NCI-H345 treated with DMSO at 0.1 percent for 48 hours (cell line): Measurements from ENCODE around the gene AAGAB.

ENCODE experiments used
- DNase-seq: peaks from one replicate; lab custom pipeline; 2025; ENCODE audit not compliant: unreplicated experiment; lab: John Stamatoyannopoulos, UW

The AAGAB gene

GRCh38 chr15:67190326-67190725 is 64.1 kb downstream of the AAGAB start:
- DNase-seq: no peak

DNA sequence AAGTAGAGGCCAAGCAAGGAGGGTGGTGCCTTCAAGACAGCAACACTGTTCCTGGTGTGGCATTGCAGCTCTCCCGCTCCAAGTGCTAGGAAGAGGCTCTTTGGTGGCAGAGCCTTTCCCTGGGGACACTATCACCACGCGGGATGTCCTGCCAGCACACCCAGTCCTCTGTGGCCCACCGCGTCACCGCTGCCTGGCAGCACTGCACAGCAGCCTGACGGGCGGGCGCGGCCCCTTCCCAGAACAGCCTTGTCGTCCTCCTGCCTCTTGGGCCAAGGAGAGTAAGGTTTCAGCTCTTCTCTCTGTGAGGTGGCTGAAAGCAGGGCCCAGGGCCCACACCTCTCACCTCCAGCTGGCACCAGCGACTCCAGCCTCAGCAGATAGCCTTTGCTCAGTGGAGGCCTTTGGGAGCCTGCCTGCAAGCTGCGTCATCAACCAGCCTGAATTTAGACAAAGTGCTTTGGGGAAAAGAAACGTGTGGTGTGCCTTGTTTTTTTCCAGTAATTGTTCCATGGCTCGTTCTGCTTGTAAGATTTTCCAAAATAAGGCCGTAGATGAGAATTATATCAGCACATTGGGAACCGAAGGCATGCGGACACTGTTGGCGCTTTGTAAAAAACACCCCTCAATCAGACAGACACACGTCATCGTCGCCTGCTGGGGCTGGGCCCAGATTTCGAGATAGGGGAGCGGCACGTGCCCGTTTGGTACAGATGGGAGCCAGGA is 65.0 kb downstream of the AAGAB start:
- DNase-seq: no peak

DNA sequence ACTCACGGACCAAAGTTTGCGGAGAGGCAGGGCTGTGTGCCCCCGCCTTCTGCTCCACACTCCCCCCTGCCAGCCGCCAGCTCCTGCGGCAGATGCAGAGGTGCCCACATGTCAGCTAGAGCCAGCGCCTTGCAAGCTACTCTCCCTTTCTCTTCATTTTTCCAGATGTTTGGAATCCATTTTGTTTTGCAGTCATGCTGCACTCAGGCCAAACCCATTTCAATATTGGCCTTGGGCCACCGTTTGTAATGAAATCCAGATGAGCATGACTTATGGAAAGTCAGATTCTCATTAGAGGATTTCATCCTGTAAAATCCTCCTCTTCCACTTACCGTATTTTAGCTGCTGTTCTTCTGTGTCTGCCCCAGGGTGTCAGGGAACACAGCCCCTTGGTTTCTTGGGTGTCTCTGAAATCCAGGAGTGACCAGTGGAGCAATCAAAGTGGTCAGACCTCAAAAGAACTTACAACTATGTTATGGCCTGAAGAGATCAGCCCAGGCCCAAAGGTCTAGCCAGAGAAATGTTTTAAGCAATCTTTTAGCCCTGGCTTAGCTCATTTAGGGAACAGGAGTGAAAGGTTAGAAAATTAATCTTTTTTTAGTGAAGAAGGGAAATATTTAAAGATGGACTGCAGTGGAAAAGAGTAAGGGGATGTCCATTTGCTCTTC is 65.8 kb downstream of the AAGAB start:
- no peak for DNase-seq

DNA sequence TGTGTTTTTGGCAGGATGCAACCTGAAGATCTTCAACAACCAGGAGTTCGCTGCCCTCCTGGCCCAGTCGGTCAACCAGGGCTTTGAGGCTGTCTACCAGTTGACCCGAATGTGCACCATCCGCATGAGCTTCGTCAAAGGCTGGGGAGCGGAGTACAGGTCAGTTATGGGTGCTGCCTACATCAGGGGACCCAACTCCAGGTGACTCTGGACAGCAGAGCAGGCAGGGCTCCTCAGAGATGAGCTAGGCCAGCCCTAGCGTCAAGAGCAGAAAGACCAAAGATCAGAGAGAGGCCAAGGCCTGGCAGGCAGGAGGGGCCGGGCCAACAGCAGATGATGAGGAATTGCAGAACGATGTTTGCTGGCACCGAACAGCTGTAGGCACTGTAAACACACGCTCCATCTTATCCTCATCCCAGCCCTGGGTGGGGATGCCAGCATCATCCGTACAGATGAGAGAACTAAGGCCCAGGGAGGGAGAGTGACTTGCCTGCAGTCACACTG is 67.1 kb downstream of the AAGAB start:
- no peak for DNase-seq

DNA sequence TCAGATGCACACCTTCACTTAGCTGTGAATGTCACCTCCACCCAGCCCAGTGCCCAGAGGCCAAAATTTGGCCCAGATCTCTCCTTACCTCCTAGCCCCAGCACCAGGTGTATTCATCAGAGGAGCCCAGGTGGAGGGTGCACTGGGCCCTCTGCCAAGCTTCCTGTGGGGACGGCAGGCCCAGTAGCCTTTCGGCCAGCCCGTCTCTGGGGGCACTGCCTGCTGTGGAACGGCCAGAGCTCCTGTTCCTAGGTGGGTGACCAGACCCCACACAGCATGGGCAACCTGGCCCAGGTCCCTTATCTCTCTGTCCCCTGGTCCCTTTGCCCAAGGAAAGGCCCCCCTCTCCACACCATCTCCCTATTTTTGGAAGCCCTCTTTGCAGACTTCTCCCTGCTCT is 67.8 kb downstream of the AAGAB start:
- no peak for DNase-seq

GRCh38 chr15:67186226-67186649 is 68.2 kb downstream of the AAGAB start:
- no peak for DNase-seq

DNA sequence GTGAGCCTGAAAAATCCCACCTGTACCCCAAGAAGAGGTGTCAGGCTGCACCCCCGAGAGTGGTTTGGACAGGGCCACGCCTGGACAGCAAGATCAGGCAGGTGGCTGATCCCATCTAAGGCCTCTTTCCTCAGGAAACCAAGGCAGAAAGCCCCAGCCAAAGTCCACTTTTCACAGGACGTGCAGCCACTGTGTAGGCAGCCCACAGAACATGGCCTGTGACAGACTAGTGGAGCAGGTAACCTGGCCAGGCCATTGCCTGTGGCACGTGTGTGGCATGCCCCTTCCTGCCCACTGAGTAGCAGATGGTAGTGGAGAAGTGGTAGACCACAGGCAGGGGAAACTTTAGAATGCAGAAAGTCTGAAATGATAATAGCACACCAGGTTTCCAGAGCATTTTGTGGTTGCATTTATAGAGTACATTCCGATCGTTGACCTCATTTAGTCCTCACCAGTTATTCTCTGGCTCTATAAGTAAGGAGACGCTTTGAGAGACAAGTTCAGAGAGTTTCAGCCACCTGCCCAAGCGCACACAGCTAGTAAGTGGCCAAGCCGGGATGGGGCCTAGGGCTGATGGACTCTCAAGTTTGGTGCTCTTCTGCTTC is 68.7 kb downstream of the AAGAB start:
- no peak for DNase-seq

DNA sequence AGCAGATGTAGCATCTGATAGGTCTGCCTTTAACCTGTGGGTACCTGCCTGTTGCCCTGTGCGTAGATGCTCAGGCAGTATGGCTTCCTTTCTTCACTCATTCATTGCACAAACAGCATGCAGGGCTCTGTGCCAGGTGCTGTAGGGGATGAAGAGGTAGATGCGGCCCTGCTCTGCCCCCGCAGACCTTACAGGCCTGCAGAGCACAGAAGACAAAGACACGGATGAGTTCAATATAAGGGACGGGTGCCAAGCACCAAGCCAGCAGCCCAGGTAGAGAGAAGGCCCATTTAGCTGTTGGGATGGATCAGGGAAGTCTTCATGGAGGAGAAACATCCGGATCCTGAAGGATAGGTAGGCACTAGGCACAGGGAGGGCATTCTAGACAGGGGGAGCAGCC is 69.4 kb downstream of the AAGAB start:
- no peak for DNase-seq

- no peak for DNase-seq
Observed at GRCh38 chr15:67184208-67184925, 70.1 kb downstream of the AAGAB start.

DNA sequence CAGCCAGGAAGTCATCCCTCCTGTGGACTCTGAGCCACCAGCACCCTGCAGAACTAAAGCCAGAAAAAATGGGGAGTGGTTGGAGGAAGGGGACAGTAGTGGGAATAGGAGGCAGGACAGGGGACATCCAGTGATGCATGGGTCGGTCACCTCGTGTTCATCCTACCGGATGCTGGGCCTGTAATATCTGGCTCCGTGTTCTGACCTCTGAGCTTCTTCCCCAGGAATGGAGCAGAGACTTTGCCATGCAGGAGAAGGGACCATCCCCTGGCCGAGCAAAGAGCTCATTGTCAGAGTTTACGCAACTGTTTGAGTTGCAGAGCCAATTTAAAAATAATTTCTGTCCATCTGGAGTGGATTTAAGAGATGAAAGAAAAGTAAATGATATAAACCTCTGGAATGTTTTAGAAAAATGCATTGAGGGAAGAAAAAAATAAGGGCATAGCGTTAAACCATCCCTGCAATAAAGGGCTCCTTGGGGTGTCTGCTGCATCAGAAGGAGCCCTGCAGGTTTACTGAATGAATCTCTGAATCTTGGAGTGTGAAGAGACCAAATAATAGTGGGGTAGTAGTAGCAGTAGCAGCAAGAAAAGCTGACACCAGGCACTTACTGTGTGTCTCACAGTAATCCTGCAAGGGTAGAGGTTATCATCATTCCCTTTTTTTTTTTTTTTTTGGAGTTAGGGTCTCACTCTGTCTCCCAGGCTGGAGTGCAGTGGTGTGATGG is 70.9 kb downstream of the AAGAB start:
- DNase-seq: no peak

- no peak for DNase-seq
Observed at GRCh38 chr15:67181221-67181639, 73.2 kb downstream of the AAGAB start.

GRCh38 chr15:67180514-67181191 is 73.8 kb downstream of the AAGAB start:
- DNase-seq: no peak

DNA sequence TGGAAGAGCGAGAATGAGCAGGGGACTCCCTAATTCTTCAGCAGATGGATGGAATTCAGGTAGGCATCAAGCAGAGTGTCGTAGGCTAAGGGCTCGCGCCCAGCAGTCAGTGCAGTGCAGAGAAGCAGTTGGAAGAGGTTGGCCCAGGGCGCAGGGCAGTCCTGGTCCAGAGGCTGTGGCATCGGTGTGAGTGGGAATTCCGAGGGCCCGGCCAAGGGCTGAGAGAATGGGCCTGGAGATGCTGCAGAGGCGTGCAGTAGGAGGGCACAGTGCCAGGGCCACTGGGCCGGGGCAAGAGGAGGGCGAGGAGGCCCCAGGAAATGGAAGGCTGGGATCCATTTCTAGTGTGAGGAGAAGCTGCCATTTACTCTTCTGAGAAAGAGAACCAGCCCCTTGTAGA is 74.4 kb downstream of the AAGAB start:
- no peak for DNase-seq

DNA sequence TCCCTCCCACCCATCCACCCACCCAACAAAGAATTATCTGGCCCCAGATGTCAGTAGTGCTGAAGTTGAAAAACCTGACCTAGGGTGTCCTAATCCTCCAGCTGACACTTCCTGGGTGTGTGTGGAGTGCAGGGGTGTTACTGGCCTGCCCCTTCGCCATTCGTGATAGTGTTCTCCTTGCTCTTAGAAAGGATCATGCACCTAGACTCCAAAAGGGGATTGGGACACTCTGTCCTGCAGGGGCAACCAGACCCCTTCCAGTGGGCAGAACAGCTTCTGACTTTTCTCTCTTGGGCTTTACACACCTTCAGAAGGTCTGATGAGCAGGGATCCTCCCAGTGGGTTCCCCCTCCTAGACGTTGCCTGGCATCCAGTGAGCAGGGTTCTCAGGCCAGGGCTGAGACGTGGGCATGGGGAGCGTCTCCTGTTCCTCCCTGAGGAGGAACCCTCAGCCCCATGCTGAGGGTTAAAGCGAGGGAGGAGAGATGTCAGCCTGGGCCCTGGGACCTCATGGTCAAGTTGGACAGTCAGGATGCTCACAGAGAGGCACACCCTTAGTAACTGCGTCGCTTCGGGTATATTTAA is 75.0 kb downstream of the AAGAB start:
- DNase-seq: no peak

GRCh38 chr15:67178569-67179210 is 75.8 kb downstream of the AAGAB start:
- no peak for DNase-seq

DNA sequence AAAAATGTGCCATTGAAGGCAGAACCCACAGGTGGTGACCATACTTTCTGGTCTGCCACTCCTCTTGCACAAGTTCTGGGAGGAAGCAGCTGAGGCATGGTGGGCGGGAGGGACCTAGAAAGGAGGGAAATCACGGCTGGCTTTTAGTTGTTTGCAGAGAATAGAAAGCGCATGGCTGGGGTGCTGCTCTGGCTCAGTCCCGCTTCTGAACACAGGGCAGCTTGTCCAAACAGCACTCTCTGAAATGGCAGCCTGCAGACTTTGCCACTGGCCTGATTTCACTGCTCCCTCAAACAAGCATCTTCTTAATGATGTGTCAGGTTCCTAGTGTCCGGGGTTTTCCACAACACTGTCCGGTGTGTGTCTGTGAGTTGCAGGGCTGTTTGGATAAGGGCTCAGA is 76.7 kb downstream of the AAGAB start:
- DNase-seq: no peak

DNA sequence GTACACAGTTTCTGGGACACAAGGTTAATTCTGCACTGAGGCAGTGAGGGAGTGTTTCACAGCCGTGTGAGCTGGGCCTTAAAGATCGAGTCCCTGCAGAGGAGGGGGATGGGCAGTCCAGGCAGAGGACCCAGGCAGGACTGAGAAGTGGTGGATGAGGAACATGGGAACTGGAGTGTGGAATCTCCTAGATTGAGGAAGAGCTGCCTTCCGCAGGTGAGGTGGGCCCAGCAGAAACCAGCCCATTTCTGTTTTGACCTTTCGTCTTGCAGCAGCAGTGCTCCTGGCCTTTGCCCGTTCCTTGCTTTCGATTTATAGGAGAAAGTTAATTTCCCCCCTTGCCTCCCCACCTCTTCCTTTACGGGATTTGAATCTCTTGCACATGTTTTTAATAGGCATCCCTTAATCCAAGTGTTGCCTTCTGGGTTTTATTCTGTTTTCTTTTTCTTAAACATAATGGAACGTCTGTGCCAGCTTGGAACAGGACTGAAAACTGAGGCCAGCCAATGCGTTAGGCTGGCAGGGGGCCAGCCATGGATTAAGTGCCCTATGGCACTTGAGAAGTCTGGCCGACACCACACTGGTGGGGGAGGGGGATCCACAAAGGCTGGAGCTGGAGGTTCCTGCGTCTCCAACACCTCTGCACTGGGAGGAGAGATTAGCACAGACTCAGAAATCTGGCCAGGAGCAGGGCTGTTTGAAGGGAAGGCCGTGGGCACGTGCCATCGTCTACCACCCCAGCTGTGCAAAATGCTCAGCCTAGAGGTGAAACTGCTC is 78.1 kb downstream of the AAGAB start:
- DNase-seq: no peak

GRCh38 chr15:67175643-67176071 is 78.8 kb downstream of the AAGAB start:
- no peak for DNase-seq
